Adrenal gland (tissue), 12 donors: ENCODE data around the gene CCIN. TPM values are rescaled to one million over a fixed set of nuclear protein-coding genes. Genes with fewer than 3 reads are reported as not detected.

ENCODE experiments used
- DNase-seq, 7 donors: peaks; one replicate each; pipeline ENCODE4 v3.0.0-alpha.2; 2019 to 2020
- H3K27ac ChIP-seq, 5 donors: fragments of 200-600 bp; sonication (generic) in 4 of 5; 1 replicate in 3 of 5; 2 replicates in 2 of 5; pipeline versions ENCODE4 v1.5.1 to v1.8.0; 2016 to 2020; ENCODE audit warnings: mild to moderate bottlenecking in 1 of 5
- H3K27me3 ChIP-seq: fragments of 200-600 bp; 2 replicates; pipeline ENCODE4 v1.8.0; 2021
- H3K36me3 ChIP-seq, 2 donors: fragments of 200-600 bp; replicated peaks in 1 of 2; 1 replicate in 1 of 2; 2 replicates in 1 of 2; pipeline versions ENCODE4 v1.5.1 to v1.8.0; 2018 to 2022
- H3K4me1 ChIP-seq, 2 donors: fragments of 200-600 bp; replicated peaks in 1 of 2; 1 replicate in 1 of 2; 2 replicates in 1 of 2; pipeline versions ENCODE4 v1.5.1 to v1.8.0; 2018 to 2021
- H3K4me3 ChIP-seq, 4 donors: fragments of 200-600 bp; sonication (generic) in 3 of 4; one replicate each; pipeline ENCODE4 v1.5.1; 2016 to 2018
- H3K9me3 ChIP-seq, 3 donors: fragments of 200-600 bp; sonication (generic) in 1 of 3; replicated peaks in 1 of 3; 1 replicate in 2 of 3; 2 replicates in 1 of 3; pipeline versions ENCODE4 v1.5.1 to v1.8.0; 2016 to 2021
- CTCF ChIP-seq, 6 experiments: fragments of 450-650 bp in 4 of 6; fragments of 200-600 bp in 2 of 6; sonication (generic) in 1 of 6; IDR thresholded peaks; 1 replicate in 5 of 6; 2 replicates in 1 of 6; pipeline versions ENCODE4 v1.5.1 to v1.8.0; 2016 to 2021; ENCODE audit warnings: antibody characterized with exemption in 6 of 6, mild to moderate bottlenecking in 2 of 6, moderate library complexity in 1 of 6
- POLR2A ChIP-seq, 2 donors: fragments of 450-650 bp; IDR thresholded peaks; one replicate each; pipeline ENCODE4 v1.6.1; 2017; ENCODE audit warnings: antibody characterized with exemption in 2 of 2, mild to moderate bottlenecking in 2 of 2, moderate library complexity in 1 of 2
- WGBS, 4 donors: extraction: QIAGEN DNeasy Blood & Tissue Kit in 2 of 4; methylation state at CpG; one replicate each; pipeline versions ENCODE4 v1.1.5 to v1.1.7; 2013 to 2017; 5-methylcytosine and 5-hydroxymethylcytosine counted together
- intact Hi-C, 2 donors: fragments of 100-400 bp; cut with DNase I; formaldehyde crosslinking; loops; one replicate each; pipeline versions ENCODE4 v1.14.1 to v1.15.0; 2022 to 2023
- polyA plus RNA-seq, 3 donors: library from polyadenylated mRNA; stranded (reverse); fragments of 200-250 nt in 2 of 3; fragments of 350-450 nt in 1 of 3; fragmentation: Illumina TruSeq in 1 of 3; extraction: RNeasy Lipid Tissue Mini Kit (QIAGEN cat#74804) in 1 of 3; gene quantifications; one replicate each; pipeline ENCODE4 v1.2.3, GENCODE V29; 2013 to 2014
- total RNA-seq, 9 donors: library from RNA; depleted of rRNA in 4 of 9; stranded (reverse); fragments of >200 nt in 4 of 9; fragments of 120-200 nt in 1 of 9; fragmentation: NEBNext Ultra II Directional in 1 of 9; extraction: Animal tissue kit (Norgen Biotek cat#: 25700) in 1 of 9; gene quantifications; one replicate each; pipeline versions ENCODE4 v1.1.0 to v1.2.4, GENCODE V29; 2013 to 2023
- donor health status: healthy with polysubstance abuse.
- donor health status: Bipolar disorder and iron deficiency.
- donor health status: DM: yes; HTN: yes; CAD: no.
- donor health status: DM: no; HTN: no; CAD: no.
- donor health status: DM: no; HTN: no; CAD: no.
- donor health status: DM: yes; HTN: yes; CAD: no.

The CCIN gene
- total and polyA plus RNA-seq, 12 donors: 0.20 to 1.9 (median 0.49) TPM

GRCh38 chr9:36145970-36146369 lies 23.2 kb upstream of the CCIN start:
- no peak overlapping the region for H3K4me3 ChIP-seq
- DNase-seq: no peak
- H3K36me3 ChIP-seq: no peaks in the 10 kb centered on the region
- 92 to 98% (median 95%) methylated on average over 4 of the region's 4 CpGs for WGBS, 4 donors
- no peak overlapping the region for H3K27ac ChIP-seq
- peaks cover 26 to 51% of the 10 kb centered on the region in 2 donors for H3K4me1 ChIP-seq
- H3K27me3 ChIP-seq: no peaks in the 10 kb centered on the region
- intact Hi-C loops: no loop called here
- no peaks in the 10 kb centered on the region for H3K9me3 ChIP-seq
- TF ChIP-seq POLR2A (IDR thresholded peaks at IDR 0.05) (no peak), CTCF (IDR thresholded peaks at IDR 0.05) (no peak)

GRCh38 chr9:36146651-36147050 lies 22.5 kb upstream of the CCIN start:
- no peaks in the 10 kb centered on the region for H3K9me3 ChIP-seq
- no peak overlapping the region for H3K4me3 ChIP-seq
- 86 to 97% (median 94%) methylated on average over 5 to 10 of the region's 10 CpGs for WGBS, 4 donors
- H3K4me1 ChIP-seq: peaks cover 26 to 46% of the 10 kb centered on the region in 2 donors
- intact Hi-C loops: no loop called here
- H3K27ac ChIP-seq: no peak overlapping the region
- no peak for DNase-seq
- H3K27me3 ChIP-seq: no peaks in the 10 kb centered on the region
- H3K36me3 ChIP-seq: no peaks in the 10 kb centered on the region
- TF ChIP-seq CTCF (IDR thresholded peaks at IDR 0.05): no peak
- TF ChIP-seq POLR2A (IDR thresholded peaks at IDR 0.05): no peak

GRCh38 chr9:36147441-36148175 lies 21.6 kb upstream of the CCIN start:
- DNase-seq: no peak
- intact Hi-C loops: no loop called here
- Histone ChIP-seq H3K27ac (peak overlapping the region in 3 of 5 donors; percentile 29 to 90 (median 80)), H3K27me3 (no peaks in the 10 kb centered on the region), H3K36me3 (no peaks in the 10 kb centered on the region), H3K4me3 (no peak overlapping the region), H3K9me3 (no peaks in the 10 kb centered on the region), H3K4me1 (peaks cover 22 to 38% of the 10 kb centered on the region in 2 donors)
- WGBS, 4 donors: 81 to 90% (median 86%) methylated on average over 9 to 14 of the region's 14 CpGs
- TF ChIP-seq POLR2A (IDR thresholded peaks at IDR 0.05) (no peak), CTCF (IDR thresholded peaks at IDR 0.05) (no peak)

- TF ChIP-seq POLR2A (IDR thresholded peaks at IDR 0.05): no peak
- TF ChIP-seq CTCF (IDR thresholded peaks at IDR 0.05): peak in 1 of 6 experiments; percentile 17
- H3K27me3 ChIP-seq: no peaks in the 10 kb centered on the region
- no peaks in the 10 kb centered on the region for H3K36me3 ChIP-seq
- H3K27ac ChIP-seq: peak overlapping the region; percentile 35 to 90 (median 84)
- WGBS, 4 donors: 16 to 41% (median 32%) methylated on average over 7 to 14 of the region's 14 CpGs
- peak; percentile 98 to 100 (median 99) for DNase-seq
- H3K9me3 ChIP-seq: no peaks in the 10 kb centered on the region
- no peak overlapping the region for H3K4me3 ChIP-seq
- peaks cover 15 to 29% of the 10 kb centered on the region in 2 donors for H3K4me1 ChIP-seq
- intact Hi-C loops: no loop called here
These were observed 20.7 kb upstream of the CCIN start for GRCh38 chr9:36148311-36149051.
